ENCODE measurements around the gene RASGRF2.

Gene RASGRF2

GRCh38 chr5:81214848-81215247 lies 254.7 kb downstream of the RASGRF2 start:
- TF ChIP-seq CTCF (IDR thresholded peaks at IDR 0.05; ENCODE audit: insufficient read depth, low read length, poor library complexity, severe bottlenecking): no peak
- H3K27me3 ChIP-seq (replicated peaks; ENCODE audit: control insufficient read depth, insufficient read depth, low read length): no peaks in the 10 kb centered on the region
- H3K4me3 ChIP-seq (replicated peaks; ENCODE audit: low read depth, low read length): no peak overlapping the region
- H3K36me3 ChIP-seq (ENCODE audit: control insufficient read depth, insufficient read depth, low read length): no peaks in the 10 kb centered on the region
- no peak for DNase-seq (ENCODE audit: extremely low read depth, insufficient read length)

- Histone ChIP-seq H3K4me3 (replicated peaks; ENCODE audit: low read depth, low read length) (no peak overlapping the region), H3K27me3 (replicated peaks; ENCODE audit: control insufficient read depth, insufficient read depth, low read length) (no peaks in the 10 kb centered on the region), H3K36me3 (ENCODE audit: control insufficient read depth, insufficient read depth, low read length) (no peaks in the 10 kb centered on the region)
- no peak for DNase-seq (ENCODE audit: extremely low read depth, insufficient read length)
- no peak for TF ChIP-seq CTCF (IDR thresholded peaks at IDR 0.05; ENCODE audit: insufficient read depth, low read length, poor library complexity, severe bottlenecking)
Observed at GRCh38 chr5:81216152-81216551, 256.0 kb downstream of the RASGRF2 start.

DNA sequence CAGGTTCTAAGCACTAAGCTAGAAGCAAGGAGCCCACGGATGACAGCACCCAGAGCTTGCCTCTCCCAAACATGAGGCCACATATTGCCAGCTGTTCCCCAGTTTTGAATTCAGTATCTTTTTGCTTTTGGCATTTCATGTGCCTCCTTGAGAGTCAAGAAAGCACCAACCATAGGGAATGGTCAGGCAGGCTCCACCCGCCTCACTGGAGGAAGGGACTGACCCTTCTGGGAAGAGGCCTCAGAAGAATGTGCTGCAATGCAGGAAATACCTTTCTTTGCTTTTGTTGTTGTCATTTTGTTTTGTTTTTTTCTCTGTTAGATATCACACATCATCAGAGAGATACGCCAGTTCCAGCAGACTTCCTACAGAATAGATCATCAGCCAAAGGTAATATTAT lies 259.2 kb downstream of the RASGRF2 start:
- DNase-seq (ENCODE audit: extremely low read depth, insufficient read length): no peak
- no peaks in the 10 kb centered on the region for H3K27me3 ChIP-seq (replicated peaks; ENCODE audit: control insufficient read depth, insufficient read depth, low read length)
- no peak for TF ChIP-seq CTCF (IDR thresholded peaks at IDR 0.05; ENCODE audit: insufficient read depth, low read length, poor library complexity, severe bottlenecking)

GRCh38 chr5:81222285-81222684 lies 262.1 kb downstream of the RASGRF2 start:
- TF ChIP-seq CTCF (IDR thresholded peaks at IDR 0.05; ENCODE audit: insufficient read depth, low read length, poor library complexity, severe bottlenecking): no peak

More for the DNA sequence above, 259.2 kb downstream of the RASGRF2 start:
- Histone ChIP-seq H3K36me3 (ENCODE audit: control insufficient read depth, insufficient read depth, low read length) (no peaks in the 10 kb centered on the region), H3K4me3 (replicated peaks; ENCODE audit: low read depth, low read length) (no peak overlapping the region)

GRCh38 chr5:81225463-81225862 lies 265.3 kb downstream of the RASGRF2 start:
- no peak for TF ChIP-seq CTCF (IDR thresholded peaks at IDR 0.05; ENCODE audit: insufficient read depth, low read length, poor library complexity, severe bottlenecking)
- H3K4me3 ChIP-seq (replicated peaks; ENCODE audit: low read depth, low read length): no peak overlapping the region
- no peaks in the 10 kb centered on the region for H3K36me3 ChIP-seq (ENCODE audit: control insufficient read depth, insufficient read depth, low read length)
- no peak for DNase-seq (ENCODE audit: extremely low read depth, insufficient read length)
- no peaks in the 10 kb centered on the region for H3K27me3 ChIP-seq (replicated peaks; ENCODE audit: control insufficient read depth, insufficient read depth, low read length)

More at GRCh38 chr5:81222285-81222684, 262.1 kb downstream of the RASGRF2 start:
- Histone ChIP-seq H3K36me3 (ENCODE audit: control insufficient read depth, insufficient read depth, low read length) (no peaks in the 10 kb centered on the region), H3K27me3 (replicated peaks; ENCODE audit: control insufficient read depth, insufficient read depth, low read length) (no peaks in the 10 kb centered on the region), H3K4me3 (replicated peaks; ENCODE audit: low read depth, low read length) (no peak overlapping the region)
- DNase-seq (ENCODE audit: extremely low read depth, insufficient read length): no peak

- H3K4me3 ChIP-seq (replicated peaks; ENCODE audit: low read depth, low read length): no peak overlapping the region
- H3K27me3 ChIP-seq (replicated peaks; ENCODE audit: control insufficient read depth, insufficient read depth, low read length): no peaks in the 10 kb centered on the region
- DNase-seq (ENCODE audit: extremely low read depth, insufficient read length): no peak
- TF ChIP-seq CTCF (IDR thresholded peaks at IDR 0.05; ENCODE audit: insufficient read depth, low read length, poor library complexity, severe bottlenecking): no peak
- H3K36me3 ChIP-seq (ENCODE audit: control insufficient read depth, insufficient read depth, low read length): no peaks in the 10 kb centered on the region
Observed at GRCh38 chr5:81226286-81226685, 266.1 kb downstream of the RASGRF2 start.
